Stimulated activated CD4-positive, alpha-beta T cell treated with anti-CD3 and anti-CD28 coated beads, Interleukin-1b, Interleukin-23, amount 100 ng/mL, for 24 hours (primary cell): ENCODE measurements around the gene RIT2.

Experiments used
- DNase-seq, 4 experiments: peaks; one replicate each; pipeline ENCODE4 v3.0.0-alpha.2; 2020; ENCODE audit warnings: low read depth in 4 of 4, low spot score in 1 of 4

The RIT2 gene

GRCh38 chr18:43081396-43081795 lies 34.1 kb downstream of the RIT2 start:
- no peak for DNase-seq

GRCh38 chr18:43080671-43081070 lies 34.8 kb downstream of the RIT2 start:
- DNase-seq: no peak

- DNase-seq: no peak
These were observed 36.1 kb downstream of the RIT2 start for GRCh38 chr18:43079422-43079821.

- no peak for DNase-seq
These were observed 36.9 kb downstream of the RIT2 start for GRCh38 chr18:43078478-43079092.

- DNase-seq: no peak
These were observed 37.8 kb downstream of the RIT2 start for GRCh38 chr18:43077510-43078308.

- no peak for DNase-seq
These were observed 41.7 kb downstream of the RIT2 start for GRCh38 chr18:43073771-43074170.

- no peak for DNase-seq
These were observed 46.7 kb downstream of the RIT2 start for GRCh38 chr18:43068781-43069180.

GRCh38 chr18:43067570-43067969 lies 47.9 kb downstream of the RIT2 start:
- no peak for DNase-seq

- no peak for DNase-seq
These were observed 53.7 kb downstream of the RIT2 start for GRCh38 chr18:43061816-43062215.

GRCh38 chr18:43061318-43061717 lies 54.2 kb downstream of the RIT2 start:
- no peak for DNase-seq

GRCh38 chr18:43060020-43060419 lies 55.5 kb downstream of the RIT2 start:
- DNase-seq: no peak

- no peak for DNase-seq
These were observed 60.5 kb downstream of the RIT2 start for GRCh38 chr18:43054815-43055519.

- no peak for DNase-seq
These were observed 66.5 kb downstream of the RIT2 start for GRCh38 chr18:43049021-43049420.

GRCh38 chr18:43046322-43046721 lies 69.2 kb downstream of the RIT2 start:
- DNase-seq: no peak

GRCh38 chr18:43043626-43044025 lies 71.9 kb downstream of the RIT2 start:
- DNase-seq: no peak

GRCh38 chr18:43040281-43040680 lies 75.2 kb downstream of the RIT2 start:
- no peak for DNase-seq

GRCh38 chr18:43034683-43035500 lies 80.6 kb downstream of the RIT2 start:
- no peak for DNase-seq

GRCh38 chr18:43031169-43031568 lies 84.3 kb downstream of the RIT2 start:
- no peak for DNase-seq

- no peak for DNase-seq
These were observed 86.1 kb downstream of the RIT2 start for GRCh38 chr18:43029414-43029813.

GRCh38 chr18:43022874-43023273 lies 92.6 kb downstream of the RIT2 start:
- DNase-seq: no peak

- DNase-seq: no peak
These were observed 97.9 kb downstream of the RIT2 start for GRCh38 chr18:43017622-43018021.
